ENCODE measurements around the gene RASSF8. TPM values are rescaled to one million over a fixed set of nuclear protein-coding genes. Genes with fewer than 3 reads are reported as not detected.

Gene RASSF8
- total RNA-seq, 1 donor from 2014 or later = 35.3 TPM

- DNase-seq (ENCODE audit: low read depth) = no peak
- H3K4me3 ChIP-seq (ENCODE audit: low read depth, low read length) = no peak overlapping the region
- H3K27me3 ChIP-seq (ENCODE audit: control insufficient read depth, insufficient read depth, low read length) = no peaks in the 10 kb centered on the region
- no peak for TF ChIP-seq CTCF (IDR thresholded peaks at IDR 0.05; ENCODE audit: insufficient read depth, low read length, poor library complexity, severe bottlenecking)
- no peaks in the 10 kb centered on the region for H3K36me3 ChIP-seq (ENCODE audit: control insufficient read depth, insufficient read depth, low read length)
Measured at GRCh38 chr12:25981597-25981996, 23.1 kb downstream of the RASSF8 start.

- no peak for TF ChIP-seq CTCF (IDR thresholded peaks at IDR 0.05; ENCODE audit: insufficient read depth, low read length, poor library complexity, severe bottlenecking)
- no peaks in the 10 kb centered on the region for H3K27me3 ChIP-seq (ENCODE audit: control insufficient read depth, insufficient read depth, low read length)
- H3K4me3 ChIP-seq (ENCODE audit: low read depth, low read length) = no peak overlapping the region
- no peaks in the 10 kb centered on the region for H3K36me3 ChIP-seq (ENCODE audit: control insufficient read depth, insufficient read depth, low read length)
- no peak for DNase-seq (ENCODE audit: low read depth)
Measured at GRCh38 chr12:25982416-25982815, 23.9 kb downstream of the RASSF8 start.

- no peak for DNase-seq (ENCODE audit: low read depth)
- no peak for TF ChIP-seq CTCF (IDR thresholded peaks at IDR 0.05; ENCODE audit: insufficient read depth, low read length, poor library complexity, severe bottlenecking)
- no peak overlapping the region for H3K4me3 ChIP-seq (ENCODE audit: low read depth, low read length)
- no peaks in the 10 kb centered on the region for H3K36me3 ChIP-seq (ENCODE audit: control insufficient read depth, insufficient read depth, low read length)
- no peaks in the 10 kb centered on the region for H3K27me3 ChIP-seq (ENCODE audit: control insufficient read depth, insufficient read depth, low read length)
Measured at GRCh38 chr12:25983625-25984024, 25.1 kb downstream of the RASSF8 start.

- no peak for TF ChIP-seq CTCF (IDR thresholded peaks at IDR 0.05; ENCODE audit: insufficient read depth, low read length, poor library complexity, severe bottlenecking)
- no peaks in the 10 kb centered on the region for H3K27me3 ChIP-seq (ENCODE audit: control insufficient read depth, insufficient read depth, low read length)
- H3K4me3 ChIP-seq (ENCODE audit: low read depth, low read length) = no peak overlapping the region
- no peaks in the 10 kb centered on the region for H3K36me3 ChIP-seq (ENCODE audit: control insufficient read depth, insufficient read depth, low read length)
- DNase-seq (ENCODE audit: low read depth) = no peak
Measured at GRCh38 chr12:25984759-25985158, 26.3 kb downstream of the RASSF8 start.

DNA sequence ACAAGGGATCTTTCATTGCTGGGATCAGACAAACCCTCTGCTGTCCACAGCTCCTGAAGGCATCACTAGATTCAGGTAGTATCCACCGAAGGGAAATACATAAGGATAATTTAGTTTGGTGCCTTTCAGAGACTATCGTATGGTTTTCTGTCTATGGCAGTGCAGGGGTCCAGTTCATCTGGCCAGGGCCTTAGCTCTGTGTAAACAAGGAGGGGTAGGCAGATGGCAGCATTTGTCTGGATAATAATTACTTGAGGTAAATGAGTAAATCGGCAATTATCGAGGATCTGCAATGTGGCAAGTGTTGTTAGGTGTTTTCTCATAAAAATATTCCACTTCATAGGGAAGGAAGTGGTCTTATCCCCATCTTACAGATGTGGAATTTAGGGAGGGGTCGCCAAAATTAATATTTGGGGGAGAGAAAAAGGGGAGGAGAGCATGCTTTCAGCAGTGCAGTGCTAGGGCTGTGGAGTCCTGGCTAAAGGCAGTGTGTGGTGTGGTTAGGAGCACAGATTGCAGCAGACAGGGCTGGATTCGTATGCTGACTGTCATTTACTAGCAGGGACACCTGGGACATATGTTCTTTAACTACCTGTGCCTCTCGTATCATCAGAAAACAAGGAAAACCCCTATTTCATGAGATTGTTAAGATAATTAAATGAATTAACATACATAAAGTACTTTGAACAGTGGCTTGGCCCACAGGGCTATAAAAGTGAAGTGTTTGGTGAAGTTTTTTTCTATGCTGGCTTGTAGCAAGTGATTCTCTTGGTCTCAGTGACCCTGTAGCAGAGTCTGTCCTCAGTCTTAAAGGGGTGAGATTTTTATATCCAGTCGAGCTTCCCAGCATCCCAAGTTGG lies 27.1 kb downstream of the RASSF8 start:
- Histone ChIP-seq H3K36me3 (ENCODE audit: control insufficient read depth, insufficient read depth, low read length) (no peaks in the 10 kb centered on the region), H3K27me3 (ENCODE audit: control insufficient read depth, insufficient read depth, low read length) (no peaks in the 10 kb centered on the region), H3K4me3 (ENCODE audit: low read depth, low read length) (no peak overlapping the region)
- no peak for DNase-seq (ENCODE audit: low read depth)
- TF ChIP-seq CTCF (IDR thresholded peaks at IDR 0.05; ENCODE audit: insufficient read depth, low read length, poor library complexity, severe bottlenecking) = no peak

GRCh38 chr12:25986180-25986579 lies 27.7 kb downstream of the RASSF8 start:
- Histone ChIP-seq H3K36me3 (ENCODE audit: control insufficient read depth, insufficient read depth, low read length) (no peaks in the 10 kb centered on the region), H3K27me3 (ENCODE audit: control insufficient read depth, insufficient read depth, low read length) (no peaks in the 10 kb centered on the region), H3K4me3 (ENCODE audit: low read depth, low read length) (no peak overlapping the region)
- TF ChIP-seq CTCF (IDR thresholded peaks at IDR 0.05; ENCODE audit: insufficient read depth, low read length, poor library complexity, severe bottlenecking) = no peak
- no peak for DNase-seq (ENCODE audit: low read depth)
